HG03439 (cell line): ENCODE data around the gene UST.

Experiments used
- ATAC-seq: cut with Tn5 transposase; IDR thresholded peaks from one replicate; pipeline ENCODE4 v1.9.1; 2021; ENCODE audit warnings: mild to moderate bottlenecking, moderate library complexity; ENCODE audit not compliant: unreplicated experiment

The UST gene

DNA sequence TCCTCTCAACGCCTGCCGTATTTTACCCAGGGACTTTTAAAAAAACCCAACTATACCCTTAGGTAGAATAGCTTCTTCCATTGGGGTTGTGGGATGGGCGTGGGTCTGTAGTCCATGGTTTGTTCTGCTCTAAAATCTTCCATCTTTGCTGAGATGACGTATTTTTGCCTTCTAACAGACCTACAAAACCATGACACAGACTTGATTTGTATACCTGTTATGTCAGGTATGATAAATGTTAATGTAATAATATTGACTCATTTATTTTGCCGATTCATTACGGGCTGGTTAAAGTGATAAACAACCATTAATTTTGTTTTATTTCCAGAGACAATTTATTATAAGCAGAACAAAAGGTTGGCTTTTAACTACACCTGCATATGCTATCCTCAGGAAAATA, 48.7 kb downstream of the UST start:
- no peak for ATAC-seq

DNA sequence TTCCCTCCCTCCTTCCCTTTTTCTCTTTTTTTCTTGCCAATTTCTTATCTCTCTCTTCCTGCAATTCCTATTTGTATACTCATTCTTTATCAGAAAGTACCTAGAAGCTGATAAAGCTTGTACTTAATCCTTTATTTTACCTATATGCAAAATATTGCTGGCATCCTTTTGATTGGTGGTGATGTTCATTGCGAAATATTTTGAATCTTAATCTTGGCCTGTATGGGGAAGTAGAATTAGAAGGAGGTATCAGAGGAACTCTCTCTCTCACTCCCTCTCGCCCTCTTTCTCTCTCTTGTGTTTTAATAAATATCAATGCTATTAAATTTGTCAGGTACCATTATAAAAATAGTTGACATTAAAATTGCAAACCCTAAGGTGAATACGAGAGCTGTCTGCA, 52.8 kb downstream of the UST start:
- ATAC-seq = no peak

DNA sequence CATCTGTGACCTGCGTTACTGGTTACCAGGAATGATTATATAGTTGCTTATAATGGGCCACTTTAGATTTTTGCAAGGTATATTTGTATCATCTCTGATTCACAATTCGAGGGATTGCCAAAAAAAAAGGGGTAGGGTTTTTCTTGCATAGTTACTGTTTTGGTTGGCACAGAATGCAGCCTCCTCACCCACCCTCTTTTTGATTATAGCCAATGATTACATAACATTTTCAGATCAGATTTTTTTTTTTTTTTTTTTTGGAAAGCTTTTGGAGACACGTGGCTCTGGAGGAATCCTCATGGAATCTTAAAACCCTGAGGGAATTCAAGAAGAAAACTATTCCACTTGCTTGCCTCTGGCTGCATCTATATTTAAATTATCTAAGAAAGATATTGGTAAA, 53.7 kb downstream of the UST start:
- no peak for ATAC-seq

DNA sequence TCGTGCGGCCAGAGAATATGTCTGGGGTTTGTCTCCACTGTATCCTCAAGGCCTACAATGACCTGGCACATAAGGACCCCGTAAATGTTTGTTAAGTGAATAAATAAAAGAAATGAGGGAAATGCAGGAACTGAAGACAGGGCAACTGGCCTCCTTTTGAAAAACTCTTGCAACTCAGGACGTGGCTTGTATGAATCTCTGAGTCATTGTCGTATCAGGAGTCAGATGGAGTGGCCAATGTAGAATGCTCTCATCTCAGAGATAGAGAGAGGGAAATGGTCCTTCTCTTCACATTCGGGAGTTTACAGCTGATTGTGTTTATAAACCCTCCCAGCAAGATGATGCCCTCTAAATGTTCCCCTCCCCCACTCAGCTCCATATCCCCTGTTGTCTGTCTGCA, 57.1 kb downstream of the UST start:
- ATAC-seq = no peak

DNA sequence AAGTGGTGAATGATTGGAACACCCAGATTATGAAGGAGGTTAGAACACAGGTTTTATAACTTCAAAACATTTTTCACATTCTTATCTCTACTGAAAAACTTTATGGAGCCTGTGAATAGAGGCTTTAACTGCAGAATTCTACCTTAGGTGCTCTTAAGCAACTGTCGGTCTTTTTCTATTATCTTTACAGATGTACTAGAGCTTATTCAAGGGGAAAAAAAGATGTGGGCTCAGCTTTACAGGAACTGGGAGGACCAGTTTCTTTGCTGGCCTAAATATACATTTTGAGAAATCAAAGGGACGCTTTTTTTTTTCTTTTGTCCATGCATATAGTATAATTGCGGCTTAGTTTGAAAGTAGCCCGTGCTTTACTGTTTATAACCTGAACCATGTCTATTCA, 58.9 kb downstream of the UST start:
- no peak for ATAC-seq

DNA sequence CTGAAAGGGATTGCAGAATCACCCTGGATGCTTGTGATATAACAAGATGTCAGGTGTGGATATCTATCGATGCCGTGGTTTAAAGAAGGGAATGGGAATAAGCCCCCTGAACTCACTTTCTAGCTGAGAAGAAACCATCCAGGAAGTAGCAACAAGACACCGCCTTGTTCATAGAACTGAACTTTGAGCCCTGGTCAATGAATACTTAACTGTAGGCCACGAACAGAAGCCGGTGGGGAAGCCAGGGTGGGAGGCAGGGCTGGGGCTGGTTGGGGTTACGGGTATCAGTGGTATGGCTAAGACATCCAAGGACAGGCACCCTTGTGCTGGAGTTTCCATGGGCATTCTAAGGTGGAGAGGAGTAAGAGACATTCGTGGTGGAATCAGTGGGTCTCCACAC, 61.0 kb downstream of the UST start:
- no peak for ATAC-seq

DNA sequence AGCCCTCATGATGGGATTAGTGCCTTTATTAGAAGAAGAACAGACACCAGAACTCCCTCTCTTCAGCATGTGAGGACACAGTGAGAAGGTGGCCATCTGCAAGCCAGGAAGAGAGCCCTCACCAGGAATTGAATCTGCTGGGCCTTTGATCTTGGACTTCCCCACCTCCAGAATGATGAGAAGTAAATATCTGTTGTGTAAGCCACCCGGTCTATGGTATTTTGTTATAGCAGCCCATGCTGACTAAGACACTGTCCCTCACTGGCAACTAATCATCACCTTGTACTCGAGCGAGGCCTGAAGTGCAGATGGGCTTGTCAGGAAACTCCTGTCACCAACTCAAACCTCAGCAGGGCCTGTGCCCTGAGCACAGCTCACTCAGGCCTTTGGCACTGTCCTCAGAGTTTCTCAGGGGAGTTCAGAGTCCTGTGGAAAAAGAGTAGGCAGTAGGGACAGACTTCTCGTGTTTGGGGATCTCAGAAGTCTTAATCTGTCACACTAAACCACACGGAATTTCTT, 62.0 kb downstream of the UST start:
- no peak for ATAC-seq

DNA sequence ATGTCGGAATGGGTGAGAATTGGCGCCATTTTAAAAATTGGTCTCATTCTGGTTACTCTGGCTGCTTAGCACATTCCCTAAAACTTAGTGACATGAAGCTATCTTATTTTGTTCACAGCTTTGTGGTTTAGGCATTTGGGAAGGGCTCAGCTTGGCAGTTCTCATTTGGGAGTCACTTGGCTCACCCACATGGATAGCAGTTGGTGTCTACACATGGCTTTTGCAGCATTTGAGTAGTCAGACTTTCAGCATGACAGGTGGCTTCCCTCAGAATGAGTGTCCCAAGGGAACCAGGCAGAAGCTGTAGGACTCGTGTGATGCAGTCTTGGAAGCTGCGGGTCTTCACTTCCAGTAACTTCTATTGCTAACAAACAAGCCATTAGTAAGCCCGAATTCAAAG, 64.6 kb downstream of the UST start:
- no peak for ATAC-seq

DNA sequence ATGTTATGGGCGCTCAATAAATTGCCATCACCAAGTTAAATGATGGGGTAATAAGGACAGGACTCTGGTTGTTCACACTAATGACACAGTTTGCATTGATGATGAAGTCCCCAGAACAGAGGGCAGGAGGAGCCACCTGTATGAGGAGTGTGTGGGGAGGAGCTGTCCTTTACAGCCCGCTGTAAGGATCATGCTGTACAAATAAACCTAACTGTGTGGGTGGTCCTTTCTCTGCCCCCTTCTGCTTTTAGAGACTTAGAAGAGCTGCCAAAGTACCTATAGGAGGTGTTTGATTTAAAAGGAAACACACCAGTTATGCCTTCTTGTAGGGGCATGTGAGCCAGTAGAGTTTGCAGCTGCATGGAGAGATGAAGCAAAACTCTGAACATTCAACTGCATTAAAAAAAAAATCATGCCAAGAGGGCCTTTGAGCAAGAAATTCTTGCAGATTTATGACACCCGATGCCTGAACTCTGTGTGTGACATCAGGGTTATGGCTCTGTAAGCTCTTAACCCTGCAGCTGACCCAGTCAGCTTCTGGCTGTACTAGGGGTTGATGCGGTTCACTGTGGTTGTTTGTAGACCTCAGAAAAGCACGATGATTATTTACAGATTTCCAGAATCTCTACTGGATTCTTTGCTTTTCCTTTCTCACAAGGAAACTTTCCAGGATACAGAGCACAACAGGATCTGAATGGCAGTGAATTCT, 67.4 kb downstream of the UST start:
- ATAC-seq = no peak

DNA sequence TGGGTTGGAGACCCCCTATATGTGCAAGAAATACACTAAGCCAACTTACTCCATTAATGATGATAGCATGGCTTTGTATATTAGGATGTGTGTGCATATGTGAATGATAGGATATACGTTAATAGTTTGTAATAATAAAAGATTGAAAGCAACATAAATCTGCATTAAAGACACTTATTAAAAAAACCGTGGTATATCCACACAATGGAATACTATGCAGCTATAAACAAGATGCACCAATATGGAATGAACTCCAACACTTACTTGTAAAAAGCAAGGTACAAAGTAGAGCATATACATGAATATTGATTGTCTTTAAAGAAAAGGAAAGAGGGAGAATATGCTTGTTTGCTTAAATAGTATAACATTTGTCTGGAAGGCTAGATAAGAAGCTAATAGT, 68.0 kb downstream of the UST start:
- no peak for ATAC-seq

DNA sequence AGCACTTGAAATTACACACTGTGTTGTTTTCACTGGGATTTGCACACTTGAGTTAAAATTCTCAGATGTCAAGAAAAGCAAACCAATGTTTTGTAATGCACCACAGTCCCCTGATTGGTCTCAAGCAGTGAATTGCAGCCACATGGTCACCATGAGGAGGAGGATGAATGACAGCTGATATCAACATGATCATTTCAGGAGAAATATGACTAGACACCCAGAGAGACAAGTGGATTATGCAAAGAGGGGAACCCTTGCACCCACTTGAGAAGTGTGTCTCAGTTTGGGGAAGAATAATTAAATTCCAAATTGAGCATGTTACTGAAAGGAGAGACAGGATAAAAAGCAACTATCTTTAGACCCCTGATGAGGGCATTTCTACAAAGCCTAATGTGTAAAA, 69.3 kb downstream of the UST start:
- no peak for ATAC-seq

DNA sequence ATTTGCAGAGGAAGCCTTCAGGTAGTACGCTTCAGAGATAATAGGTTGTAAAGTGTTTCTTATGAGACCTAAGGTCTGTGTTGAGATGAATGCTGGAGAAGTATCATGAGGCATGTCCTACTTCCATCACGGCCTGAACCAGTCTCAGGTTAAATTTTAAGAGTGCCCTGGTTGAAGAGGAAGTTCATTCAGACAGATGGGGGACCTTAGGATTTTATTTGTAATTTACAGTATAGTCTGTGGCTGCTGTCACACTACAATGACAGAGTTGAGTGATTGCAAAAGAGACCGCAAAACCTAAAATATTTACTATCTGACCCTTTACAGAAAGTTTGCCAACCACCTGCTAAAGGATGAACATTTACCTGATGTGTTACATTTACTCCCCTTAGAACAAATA, 70.9 kb downstream of the UST start:
- no peak for ATAC-seq

DNA sequence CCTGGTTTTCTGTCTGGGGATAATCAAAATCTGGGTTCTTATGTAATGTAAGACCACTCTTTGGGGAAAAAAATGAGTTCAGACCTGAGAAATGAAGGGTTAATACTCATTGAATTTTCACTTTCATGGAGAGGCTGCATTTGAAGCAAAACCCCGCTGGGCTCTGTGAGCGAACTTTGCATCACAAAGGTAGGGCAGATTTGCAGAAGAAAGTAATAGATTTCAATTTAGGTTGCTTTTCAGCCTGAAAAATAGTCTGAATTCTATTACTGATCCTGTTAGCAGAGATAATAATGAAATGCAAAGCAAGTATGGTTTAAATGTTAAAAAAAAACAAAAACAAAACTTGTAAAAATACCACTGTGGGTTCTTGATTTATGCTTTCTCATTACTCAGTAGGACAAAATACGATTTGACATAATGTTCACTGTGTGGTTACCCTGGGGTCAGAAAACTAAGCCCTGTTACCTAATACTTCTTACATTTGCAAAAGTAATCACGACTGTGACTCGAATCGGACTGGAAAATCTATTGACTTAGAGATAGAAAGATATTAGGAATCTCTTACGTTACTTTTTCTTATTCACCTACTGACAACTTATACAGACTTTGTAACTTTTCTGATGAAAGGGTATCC, 72.2 kb downstream of the UST start:
- ATAC-seq = no peak

DNA sequence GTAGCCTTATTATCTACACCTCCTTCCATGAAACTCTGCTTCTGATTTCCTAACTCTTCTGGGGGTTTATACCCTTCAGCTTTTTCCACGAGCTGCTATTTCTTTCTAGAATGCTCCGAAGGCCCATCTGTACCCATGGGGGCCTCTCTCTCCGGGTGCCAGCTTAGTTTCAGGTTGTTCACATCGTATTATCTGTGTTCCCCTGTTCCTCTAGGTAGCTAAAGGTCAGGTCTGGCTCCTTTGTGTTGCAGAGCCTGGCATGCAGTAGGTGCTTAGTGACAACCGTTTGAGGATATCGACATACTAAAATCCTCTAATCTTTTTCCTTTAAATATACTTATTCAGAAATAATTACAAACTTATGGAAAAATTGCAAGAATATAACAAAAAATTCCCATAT, 73.0 kb downstream of the UST start:
- no peak for ATAC-seq

DNA sequence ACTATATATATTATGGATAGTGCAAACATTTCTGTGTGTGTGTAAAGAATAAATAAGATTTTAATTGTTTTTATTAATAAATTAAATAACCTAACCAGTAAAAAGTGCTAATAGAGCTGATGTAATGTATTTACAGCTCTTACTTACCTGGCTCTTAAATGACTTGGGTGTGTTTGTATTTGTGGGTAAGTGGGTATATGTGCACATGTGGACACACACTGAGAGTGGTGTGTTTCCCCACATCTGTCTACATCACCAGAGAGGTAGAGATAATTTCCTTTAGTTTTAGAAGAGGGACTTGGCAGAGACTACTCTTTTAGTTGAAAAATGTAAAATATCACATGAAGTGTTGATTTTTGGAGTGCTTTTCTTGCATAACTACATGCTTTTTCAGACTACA, 76.0 kb downstream of the UST start:
- no peak for ATAC-seq

DNA sequence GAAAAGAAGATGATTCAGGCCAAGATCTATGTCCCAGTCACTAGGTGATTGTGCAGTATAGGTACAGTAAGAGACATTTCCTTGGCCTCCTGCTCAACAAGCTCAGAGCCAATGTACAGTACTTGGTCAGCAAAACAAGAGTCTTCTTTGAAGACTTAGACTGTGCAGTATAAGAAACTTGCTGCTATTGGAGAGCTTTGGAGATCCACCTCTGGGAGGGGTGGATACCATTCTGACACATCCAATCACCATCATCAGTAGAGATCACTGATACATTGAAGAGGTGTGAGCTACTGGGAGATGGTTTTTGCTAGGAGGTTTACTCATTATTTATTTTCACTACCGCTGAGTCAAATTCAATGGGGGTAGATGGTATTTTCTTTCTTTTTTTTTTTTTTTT, 77.5 kb downstream of the UST start:
- ATAC-seq = no peak

DNA sequence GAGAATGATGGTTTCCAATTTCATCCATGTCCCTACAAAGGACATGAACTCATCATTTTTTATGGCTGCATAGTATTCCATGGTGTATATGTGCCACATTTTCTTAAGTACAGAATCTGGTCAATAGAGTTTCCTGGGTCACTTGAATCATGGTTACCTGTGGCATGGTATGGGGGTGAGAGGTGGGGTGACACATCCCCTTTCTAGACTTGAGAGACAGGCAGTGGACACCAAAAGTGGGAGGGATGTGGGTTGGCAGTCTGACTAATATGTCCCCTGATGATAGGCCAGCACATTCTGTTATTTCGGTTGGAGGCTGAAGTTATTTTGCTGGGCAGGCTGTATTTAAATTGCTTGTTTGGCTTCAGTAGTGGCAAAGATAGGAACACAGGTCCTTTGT, 78.1 kb downstream of the UST start:
- no peak for ATAC-seq

DNA sequence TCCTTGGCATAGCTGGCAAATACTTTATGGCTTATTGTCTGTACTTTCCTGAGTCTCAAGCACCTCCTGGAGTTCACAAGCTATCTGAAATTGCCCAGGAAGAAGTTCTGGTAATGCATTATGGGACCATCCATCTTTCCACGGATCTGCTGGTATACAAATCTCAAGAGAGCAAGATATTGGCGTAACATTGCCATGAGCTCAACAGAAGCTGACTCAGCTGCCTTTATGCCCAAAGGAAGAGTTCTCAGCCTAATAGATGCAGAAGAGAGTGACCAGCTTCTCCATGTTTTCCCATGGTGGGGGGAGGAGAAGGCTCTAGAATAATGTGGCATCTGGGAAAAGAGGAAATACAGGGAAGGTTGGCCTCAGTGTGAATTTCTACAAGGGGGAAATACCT, 78.7 kb downstream of the UST start:
- ATAC-seq = no peak

DNA sequence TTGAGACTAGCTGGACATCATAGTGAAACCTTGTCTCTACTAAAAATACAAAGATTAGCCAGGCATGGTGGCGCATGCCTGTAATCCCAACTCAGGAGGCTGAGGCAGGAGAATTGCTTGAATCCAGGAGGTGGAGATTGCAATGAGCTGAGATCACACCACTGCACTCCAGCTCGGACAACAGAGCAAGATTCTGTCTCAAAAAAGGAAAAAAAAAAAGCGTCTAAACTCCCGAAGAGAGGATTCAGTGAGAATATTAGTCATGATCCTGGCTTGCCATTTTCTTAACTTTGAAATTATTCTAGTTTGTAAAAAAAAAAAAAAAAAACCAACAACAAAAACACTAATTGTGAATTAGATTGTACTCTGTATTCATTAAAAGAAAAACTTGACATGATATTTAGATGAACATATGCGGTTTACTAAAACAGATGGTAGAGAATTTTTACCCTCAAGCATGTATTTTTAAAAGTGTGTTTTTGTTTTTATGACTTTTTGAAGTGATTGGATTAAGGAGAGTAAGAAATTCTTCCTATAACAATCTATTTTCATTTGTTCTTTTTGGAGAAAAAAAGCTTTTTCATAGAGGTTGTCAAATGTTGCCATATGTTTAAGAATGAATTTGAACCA, 80.7 kb downstream of the UST start:
- ATAC-seq = no peak

DNA sequence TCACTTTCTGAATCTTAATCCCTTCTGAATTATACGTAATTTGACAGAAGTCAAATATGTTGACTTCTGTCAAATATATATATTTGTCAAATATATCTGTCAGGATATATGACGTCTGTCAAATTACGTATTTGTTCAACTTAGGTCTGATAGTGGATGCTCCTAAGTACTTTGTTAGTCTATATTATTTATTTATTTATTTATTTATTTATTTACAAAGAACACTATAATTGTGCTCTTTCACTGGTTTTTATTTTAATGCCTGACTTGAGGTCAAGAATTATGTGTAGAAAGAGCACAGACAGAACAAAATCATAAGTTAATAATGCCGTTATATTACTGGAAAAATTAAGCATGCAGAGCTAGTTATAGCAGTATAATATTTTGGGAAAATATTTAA, 81.2 kb downstream of the UST start:
- ATAC-seq = no peak

DNA sequence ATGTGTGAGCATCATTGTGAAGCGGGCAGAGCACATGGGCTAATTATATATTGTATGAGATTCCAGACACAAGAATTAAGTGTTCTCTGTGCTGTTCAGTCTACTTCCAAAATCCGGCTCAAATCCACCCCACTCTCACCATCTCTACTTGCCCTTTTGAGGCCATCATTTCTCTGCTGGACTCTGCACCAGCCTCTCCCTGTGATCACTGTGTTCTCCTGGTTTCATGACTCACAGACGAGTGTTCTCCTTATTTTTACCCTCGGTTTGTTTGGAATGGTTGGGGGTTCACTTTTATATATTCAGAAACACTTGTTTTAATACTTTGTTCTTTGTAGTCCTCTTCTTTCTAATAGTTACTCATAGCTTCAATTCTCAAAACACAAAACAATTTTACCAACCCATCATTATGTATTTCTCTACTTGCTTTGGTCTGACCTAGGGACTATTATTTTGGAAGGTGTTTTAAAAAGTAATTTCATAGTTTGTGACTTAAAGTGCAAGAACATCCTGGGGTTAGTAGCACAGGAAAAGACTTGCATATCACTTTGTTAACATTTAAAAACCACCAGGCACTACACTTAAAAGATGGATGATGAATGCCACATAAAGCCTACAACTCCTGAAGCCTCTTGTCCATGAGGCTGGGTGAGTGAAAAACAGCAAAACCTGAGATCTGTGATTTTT, 82.7 kb downstream of the UST start:
- ATAC-seq = no peak

DNA sequence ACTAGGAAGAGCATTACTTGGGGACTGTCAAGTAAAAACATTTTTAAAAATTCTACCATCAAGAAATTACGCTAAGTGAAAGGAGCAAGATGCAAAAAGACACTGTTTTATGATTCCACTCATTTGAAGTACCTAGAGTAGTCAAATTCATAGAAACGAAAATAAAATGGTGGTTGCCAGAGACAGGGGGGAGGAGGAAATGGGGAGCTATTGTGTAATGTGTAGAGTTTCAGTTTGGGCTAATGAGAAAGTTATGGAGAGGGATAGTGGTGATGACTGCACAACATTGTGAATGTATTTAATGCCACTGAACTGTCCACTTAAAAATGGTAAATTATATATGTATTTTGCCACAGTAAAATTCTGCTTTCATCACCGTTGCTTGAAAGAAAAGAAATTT, 83.8 kb downstream of the UST start:
- ATAC-seq = no peak
